Ovary (tissue), 3 donors: Measurements from ENCODE around the gene ARHGEF7.

ENCODE experiments used
- EP300 ChIP-seq: sonication (generic); formaldehyde crosslinking; IDR thresholded peaks from one replicate; pipeline ENCODE4 v1.6.1; 2017; ENCODE audit warnings: antibody characterized with exemption
- TF ChIP-seq, protein P1 (sequence below), 3 donors: fragments of 450-650 bp in 2 of 3; fragments of 200-600 bp in 1 of 3; IDR thresholded peaks; one replicate each; pipeline versions ENCODE4 v1.5.1 to v1.8.0; 2016 to 2022; ENCODE audit warnings: antibody characterized with exemption in 3 of 3, mild to moderate bottlenecking in 1 of 3
- donor health status: DM: no; HTN: no; CAD: no.

DNA sequence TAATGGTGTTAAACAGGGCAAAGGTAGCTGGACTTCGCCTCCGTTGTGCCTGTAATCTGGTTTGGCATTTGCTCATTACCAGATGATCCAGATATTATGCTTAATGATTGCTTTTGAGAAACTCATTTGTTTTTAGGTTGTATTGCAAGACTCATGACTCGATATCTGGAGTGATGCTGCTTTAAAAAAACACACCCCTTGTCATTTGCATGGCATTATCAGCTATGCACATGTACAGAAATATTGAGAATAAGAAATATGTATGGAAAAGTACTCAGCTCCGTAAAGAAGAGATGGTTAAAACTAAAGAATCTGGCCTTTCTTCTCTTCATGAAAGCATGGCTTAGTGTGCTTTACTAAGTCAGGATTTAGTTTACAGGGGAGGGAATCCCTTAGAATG lies 95.0 kb downstream of the ARHGEF7 start:
- TF ChIP-seq, protein P1, sequence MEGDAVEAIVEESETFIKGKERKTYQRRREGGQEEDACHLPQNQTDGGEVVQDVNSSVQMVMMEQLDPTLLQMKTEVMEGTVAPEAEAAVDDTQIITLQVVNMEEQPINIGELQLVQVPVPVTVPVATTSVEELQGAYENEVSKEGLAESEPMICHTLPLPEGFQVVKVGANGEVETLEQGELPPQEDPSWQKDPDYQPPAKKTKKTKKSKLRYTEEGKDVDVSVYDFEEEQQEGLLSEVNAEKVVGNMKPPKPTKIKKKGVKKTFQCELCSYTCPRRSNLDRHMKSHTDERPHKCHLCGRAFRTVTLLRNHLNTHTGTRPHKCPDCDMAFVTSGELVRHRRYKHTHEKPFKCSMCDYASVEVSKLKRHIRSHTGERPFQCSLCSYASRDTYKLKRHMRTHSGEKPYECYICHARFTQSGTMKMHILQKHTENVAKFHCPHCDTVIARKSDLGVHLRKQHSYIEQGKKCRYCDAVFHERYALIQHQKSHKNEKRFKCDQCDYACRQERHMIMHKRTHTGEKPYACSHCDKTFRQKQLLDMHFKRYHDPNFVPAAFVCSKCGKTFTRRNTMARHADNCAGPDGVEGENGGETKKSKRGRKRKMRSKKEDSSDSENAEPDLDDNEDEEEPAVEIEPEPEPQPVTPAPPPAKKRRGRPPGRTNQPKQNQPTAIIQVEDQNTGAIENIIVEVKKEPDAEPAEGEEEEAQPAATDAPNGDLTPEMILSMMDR (IDR thresholded peaks at IDR 0.05): no peak
- no peak for TF ChIP-seq EP300
